DOHH2 (cell line): ENCODE results near the gene KPNA1.

Experiments
- H3F3A ChIP-seq: fragments of 200-600 bp; sonication (generic), shearing (Covaris generic); 2 replicates; pipeline ENCODE4 v1.6.0; 2016; ENCODE audit warnings: antibody characterized with exemption, mild to moderate bottlenecking; ENCODE audit not compliant: control insufficient read depth, insufficient read depth
- H3K27ac ChIP-seq: fragments of 200-600 bp; sonication (generic); 2 replicates; pipeline ENCODE4 v1.5.1; 2014; ENCODE audit warnings: low read depth, mild to moderate bottlenecking, low read length, moderate library complexity
- H3K27me3 ChIP-seq: fragments of 200-600 bp; sonication (generic); 2 replicates; pipeline ENCODE4 v1.6.1; 2014; ENCODE audit warnings: mild to moderate bottlenecking, low read length, mixed read lengths; ENCODE audit not compliant: control insufficient read depth
- H3K36me3 ChIP-seq: fragments of 200-600 bp; sonication (generic); 2 replicates; pipeline ENCODE4 v1.6.1; 2014; ENCODE audit warnings: mild to moderate bottlenecking, low read length, moderate library complexity, mixed read lengths; ENCODE audit not compliant: control insufficient read depth
- H3K4me1 ChIP-seq: fragments of 200-600 bp; sonication (generic); 2 replicates; pipeline ENCODE4 v1.6.1; 2014; ENCODE audit warnings: mild to moderate bottlenecking, low read length, mixed read lengths; ENCODE audit not compliant: control insufficient read depth
- H3K4me2 ChIP-seq: fragments of 200-600 bp; sonication (generic); 2 replicates; pipeline ENCODE4 v1.6.0; 2014; ENCODE audit warnings: mild to moderate bottlenecking, low read length, moderate library complexity
- H3K4me3 ChIP-seq: fragments of 200-600 bp; sonication (generic); 2 replicates; pipeline ENCODE4 v1.5.1; 2014; ENCODE audit warnings: mild to moderate bottlenecking, low read length, mixed read lengths
- H3K79me2 ChIP-seq: fragments of 200-600 bp; sonication (generic); 2 replicates; pipeline ENCODE4 v1.6.1; 2014; ENCODE audit warnings: mild to moderate bottlenecking, low read length, mixed read lengths; ENCODE audit not compliant: control insufficient read depth
- H3K9me2 ChIP-seq: fragments of 200-600 bp; sonication (generic); replicated peaks from 2 replicates; pipeline ENCODE4 v1.6.1; 2014; ENCODE audit warnings: mild to moderate bottlenecking, low read length, mixed read lengths; ENCODE audit not compliant: control insufficient read depth
- H3K9me3 ChIP-seq: fragments of 200-600 bp; sonication (generic); 2 replicates; pipeline ENCODE4 v1.6.1; 2014; ENCODE audit warnings: antibody characterized with exemption, low read length, mixed read lengths; ENCODE audit not compliant: control insufficient read depth, insufficient read depth
- H4K20me1 ChIP-seq: fragments of 200-600 bp; sonication (generic); 2 replicates; pipeline ENCODE4 v1.6.0; 2014; ENCODE audit warnings: low read depth, mild to moderate bottlenecking, antibody characterized with exemption, low read length, moderate library complexity; ENCODE audit not compliant: control insufficient read depth, insufficient read depth
- EZH2phosphoT487 ChIP-seq: fragments of 200-600 bp; sonication (generic); IDR thresholded peaks from 2 replicates; pipeline ENCODE4 v1.6.1; 2017; ENCODE audit warnings: borderline replicate concordance, mild to moderate bottlenecking, antibody characterized with exemption, low read length, moderate library complexity, mixed read lengths
- TF ChIP-seq, protein P1 (sequence below): fragments of 200-600 bp; sonication (generic); IDR thresholded peaks from one replicate; pipeline ENCODE4 v1.5.1; 2014; ENCODE audit warnings: antibody characterized with exemption, mild to moderate bottlenecking, low read depth, low read length; ENCODE audit not compliant: poor library complexity, severe bottlenecking

The KPNA1 gene

DNA sequence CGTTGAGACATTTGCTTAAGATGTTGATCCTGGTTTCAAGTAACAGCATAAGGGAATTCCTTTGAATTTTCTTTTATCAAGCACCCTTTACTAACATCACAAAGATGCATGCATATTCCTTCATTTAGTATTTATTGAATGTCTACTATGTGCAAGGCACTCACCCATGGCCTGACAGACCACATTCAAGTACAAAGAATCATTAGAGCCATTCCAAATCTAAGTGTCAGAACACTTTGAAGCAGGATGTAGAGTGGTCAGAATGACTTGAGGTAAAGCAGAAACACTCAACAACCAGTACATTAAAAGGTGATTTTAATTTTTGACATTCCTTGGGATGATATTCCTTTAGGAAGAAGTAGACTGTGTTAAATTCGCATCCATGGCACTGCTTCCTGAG is 92.9 kb downstream of the KPNA1 start:
- peaks cover 21% of the 10 kb centered on the region for H3K79me2 ChIP-seq
- H3K9me2 ChIP-seq: no peaks in the 10 kb centered on the region
- H3K36me3 ChIP-seq: peaks cover 42% of the 10 kb centered on the region
- H3K4me2 ChIP-seq: no peak overlapping the region
- no peaks in the 10 kb centered on the region for H3K9me3 ChIP-seq
- H3K4me1 ChIP-seq: peaks cover 17% of the 10 kb centered on the region
- no peak overlapping the region for H3K27ac ChIP-seq
- H3K27me3 ChIP-seq: no peaks in the 10 kb centered on the region
- no peaks in the 10 kb centered on the region for H4K20me1 ChIP-seq
- no peak overlapping the region for H3K4me3 ChIP-seq
- TF ChIP-seq, protein P1, sequence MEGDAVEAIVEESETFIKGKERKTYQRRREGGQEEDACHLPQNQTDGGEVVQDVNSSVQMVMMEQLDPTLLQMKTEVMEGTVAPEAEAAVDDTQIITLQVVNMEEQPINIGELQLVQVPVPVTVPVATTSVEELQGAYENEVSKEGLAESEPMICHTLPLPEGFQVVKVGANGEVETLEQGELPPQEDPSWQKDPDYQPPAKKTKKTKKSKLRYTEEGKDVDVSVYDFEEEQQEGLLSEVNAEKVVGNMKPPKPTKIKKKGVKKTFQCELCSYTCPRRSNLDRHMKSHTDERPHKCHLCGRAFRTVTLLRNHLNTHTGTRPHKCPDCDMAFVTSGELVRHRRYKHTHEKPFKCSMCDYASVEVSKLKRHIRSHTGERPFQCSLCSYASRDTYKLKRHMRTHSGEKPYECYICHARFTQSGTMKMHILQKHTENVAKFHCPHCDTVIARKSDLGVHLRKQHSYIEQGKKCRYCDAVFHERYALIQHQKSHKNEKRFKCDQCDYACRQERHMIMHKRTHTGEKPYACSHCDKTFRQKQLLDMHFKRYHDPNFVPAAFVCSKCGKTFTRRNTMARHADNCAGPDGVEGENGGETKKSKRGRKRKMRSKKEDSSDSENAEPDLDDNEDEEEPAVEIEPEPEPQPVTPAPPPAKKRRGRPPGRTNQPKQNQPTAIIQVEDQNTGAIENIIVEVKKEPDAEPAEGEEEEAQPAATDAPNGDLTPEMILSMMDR: no peak
- TF ChIP-seq EZH2phosphoT487: no peak
- H3F3A ChIP-seq: peaks cover 6% of the 10 kb centered on the region; the same call in 1 of the 2 replicates

GRCh38 chr3:122421101-122421500 is 93.6 kb downstream of the KPNA1 start:
- H3K27ac ChIP-seq: no peak overlapping the region
- H3K4me3 ChIP-seq: no peak overlapping the region
- H3K4me2 ChIP-seq: no peak overlapping the region
- H3K79me2 ChIP-seq: peaks cover 27% of the 10 kb centered on the region
- no peaks in the 10 kb centered on the region for H3K9me2 ChIP-seq
- H3K36me3 ChIP-seq: peaks cover 34% of the 10 kb centered on the region
- no peaks in the 10 kb centered on the region for H3K27me3 ChIP-seq
- H3K9me3 ChIP-seq: no peaks in the 10 kb centered on the region
- H4K20me1 ChIP-seq: no peaks in the 10 kb centered on the region
- TF ChIP-seq, protein P1: no peak
- no peak for TF ChIP-seq EZH2phosphoT487
- peaks cover 6% of the 10 kb centered on the region; the same call in 1 of the 2 replicates for H3F3A ChIP-seq
- peaks cover 19% of the 10 kb centered on the region for H3K4me1 ChIP-seq

- Histone ChIP-seq H3F3A (peaks cover 14% of the 10 kb centered on the region), H3K4me2 (peak overlapping the region; percentile 71)
Observed at GRCh38 chr3:122416966-122417365, 97.8 kb downstream of the KPNA1 start.

More at GRCh38 chr3:122416966-122417365, 97.8 kb downstream of the KPNA1 start:
- no peaks in the 10 kb centered on the region for H3K27me3 ChIP-seq
- H3K27ac ChIP-seq: peak overlapping the region; percentile 77
- no peaks in the 10 kb centered on the region for H3K9me3 ChIP-seq
- no peaks in the 10 kb centered on the region for H3K9me2 ChIP-seq
- H3K36me3 ChIP-seq: peaks cover 32% of the 10 kb centered on the region
- peak overlapping the region; percentile 81 for H3K4me3 ChIP-seq
- H3K79me2 ChIP-seq: peaks cover 64% of the 10 kb centered on the region
- TF ChIP-seq EZH2phosphoT487: no peak
- TF ChIP-seq, protein P1: no peak
- peaks cover 36% of the 10 kb centered on the region for H3K4me1 ChIP-seq
- no peaks in the 10 kb centered on the region for H4K20me1 ChIP-seq
